Upper lobe of left lung (tissue), 4 donors: ENCODE data around the gene E2F4.

ENCODE experiments used
- CTCF ChIP-seq, 6 experiments: fragments of 450-650 bp in 4 of 6; fragments of 200-600 bp in 2 of 6; sonication (generic) in 2 of 6; IDR thresholded peaks; one replicate each; pipeline ENCODE4 v1.5.1; 2016 to 2019; ENCODE audit warnings: antibody characterized with exemption in 6 of 6
- EP300 ChIP-seq, 4 donors: sonication (generic); formaldehyde crosslinking; IDR thresholded peaks; one replicate each; pipeline ENCODE4 v1.5.1; 2017; ENCODE audit warnings: antibody characterized with exemption in 4 of 4, control low read depth in 2 of 4
- POLR2A ChIP-seq, 4 donors: fragments of 450-650 bp; IDR thresholded peaks; one replicate each; pipeline ENCODE4 v1.5.1; 2016 to 2017; ENCODE audit warnings: antibody characterized with exemption in 4 of 4, mild to moderate bottlenecking in 2 of 4
- POLR2AphosphoS5 ChIP-seq, 2 donors: sonication (generic); formaldehyde crosslinking; IDR thresholded peaks; one replicate each; pipeline ENCODE4 v1.5.1; 2017; ENCODE audit warnings: antibody characterized with exemption in 2 of 2

- peak in 5 of 6 experiments; percentile 18 to 57 (median 54) for TF ChIP-seq CTCF (IDR thresholded peaks at IDR 0.05)
- TF ChIP-seq POLR2A (IDR thresholded peaks at IDR 0.05) = peak in 2 of 4 donors; percentile 67 to 83
- TF ChIP-seq EP300 (IDR thresholded peaks at IDR 0.05) = peak in 1 of 4 donors; percentile 72
- TF ChIP-seq POLR2AphosphoS5 (IDR thresholded peaks at IDR 0.05) = peak; percentile 99
Observed at GRCh38 chr16:67226804-67227566, 35.0 kb downstream of the E2F4 start, which contains the start of gene TMEM208.
